ENCODE measurements around the gene PIBF1. TPM values are rescaled to one million over a fixed set of nuclear protein-coding genes. Genes with fewer than 3 reads are reported as not detected.
A peak's percentile ranks its signal among the peaks of the same experiment; 100 is the strongest.

The PIBF1 gene
- total and polyA plus RNA-seq, 11 donors, result 7.6 to 24.1 (median 12.8) TPM

DNA sequence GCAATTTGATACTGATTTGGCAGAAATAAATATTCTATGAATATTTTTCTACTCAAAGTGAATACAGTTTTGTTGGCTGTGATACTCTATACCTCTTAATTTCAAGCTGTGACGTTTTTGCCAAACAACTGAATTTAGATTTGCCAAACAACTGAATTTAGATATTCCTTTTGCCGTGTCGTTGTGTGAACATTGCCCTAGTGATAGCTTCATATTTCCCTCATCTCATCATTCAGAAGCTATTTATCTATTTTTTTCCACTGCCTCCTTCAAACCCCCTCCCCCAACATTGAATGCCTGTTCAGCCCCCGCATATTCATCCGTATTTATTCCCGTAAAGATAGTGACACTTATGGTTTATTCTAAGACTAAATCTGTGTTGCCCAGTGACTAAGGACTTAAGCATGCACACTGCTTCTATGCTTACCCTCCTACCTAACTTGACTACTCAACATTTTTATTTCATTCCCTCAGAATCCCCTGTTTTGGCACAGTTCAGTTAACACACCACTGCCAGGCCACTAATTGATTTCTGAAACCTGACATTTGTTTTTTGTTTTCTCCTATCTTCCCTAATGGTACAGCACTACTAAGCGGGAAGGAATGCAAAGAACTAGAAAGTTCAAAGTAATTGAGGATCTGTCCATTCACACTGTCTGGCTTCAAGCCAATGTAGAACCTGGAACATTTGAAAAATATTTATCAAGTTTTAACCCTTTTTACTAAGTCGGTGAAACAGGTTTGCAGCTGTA lies 274.1 kb downstream of the PIBF1 start:
- no peak for TF ChIP-seq POLR2A (IDR thresholded peaks at IDR 0.05)
- TF ChIP-seq, protein P1, sequence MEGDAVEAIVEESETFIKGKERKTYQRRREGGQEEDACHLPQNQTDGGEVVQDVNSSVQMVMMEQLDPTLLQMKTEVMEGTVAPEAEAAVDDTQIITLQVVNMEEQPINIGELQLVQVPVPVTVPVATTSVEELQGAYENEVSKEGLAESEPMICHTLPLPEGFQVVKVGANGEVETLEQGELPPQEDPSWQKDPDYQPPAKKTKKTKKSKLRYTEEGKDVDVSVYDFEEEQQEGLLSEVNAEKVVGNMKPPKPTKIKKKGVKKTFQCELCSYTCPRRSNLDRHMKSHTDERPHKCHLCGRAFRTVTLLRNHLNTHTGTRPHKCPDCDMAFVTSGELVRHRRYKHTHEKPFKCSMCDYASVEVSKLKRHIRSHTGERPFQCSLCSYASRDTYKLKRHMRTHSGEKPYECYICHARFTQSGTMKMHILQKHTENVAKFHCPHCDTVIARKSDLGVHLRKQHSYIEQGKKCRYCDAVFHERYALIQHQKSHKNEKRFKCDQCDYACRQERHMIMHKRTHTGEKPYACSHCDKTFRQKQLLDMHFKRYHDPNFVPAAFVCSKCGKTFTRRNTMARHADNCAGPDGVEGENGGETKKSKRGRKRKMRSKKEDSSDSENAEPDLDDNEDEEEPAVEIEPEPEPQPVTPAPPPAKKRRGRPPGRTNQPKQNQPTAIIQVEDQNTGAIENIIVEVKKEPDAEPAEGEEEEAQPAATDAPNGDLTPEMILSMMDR (IDR thresholded peaks at IDR 0.05), result no peak
- Histone ChIP-seq H3K36me3 (no peaks in the 10 kb centered on the region), H3K27me3 (peaks cover 0 to 27% (median 12%) of the 10 kb centered on the region in 9 donors), H3K4me1 (peaks cover 0 to 21% (median 5%) of the 10 kb centered on the region in 12 donors), H3K27ac (no peak overlapping the region), H3K9me3 (no peaks in the 10 kb centered on the region), H3K4me3 (no peak overlapping the region)
- ATAC-seq (no peak), DNase-seq (no peak)
- intact Hi-C loops (cut with DNase I), result loop anchor here in 3 of 10 donors (5.0 to 10.0 kb wide), 2 partner anchors 649 to 651 kb away; no protein-coding TSS in a partner anchor
- 51 to 63% (median 56%) methylated on average over 8 of the region's 8 CpGs for WGBS, 4 donors

DNA sequence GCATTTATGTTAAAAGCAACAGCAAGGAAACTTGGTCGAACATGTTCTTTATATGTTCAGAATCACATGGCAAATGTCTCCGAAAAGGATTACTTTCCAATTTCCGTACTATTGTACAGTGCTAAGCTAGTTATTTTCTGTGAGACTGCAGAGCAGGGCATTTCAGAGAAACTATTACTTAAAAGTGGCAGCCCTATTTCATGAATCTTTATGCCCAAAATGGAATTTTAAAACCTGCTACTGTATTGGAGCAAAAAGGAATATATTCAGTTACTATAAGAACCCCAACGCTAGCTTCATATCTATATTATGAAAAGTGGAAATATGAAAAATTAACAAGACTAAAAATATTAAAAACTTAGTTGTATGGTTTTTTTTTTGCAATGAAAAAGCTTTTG lies 274.6 kb downstream of the PIBF1 start:
- H3K27me3 ChIP-seq, result peaks cover 0 to 27% (median 12%) of the 10 kb centered on the region in 9 donors
- H3K27ac ChIP-seq, result no peak overlapping the region
- intact Hi-C loops (cut with DNase I), result loop anchor here in 3 of 10 donors (5.0 to 10.0 kb wide), 2 partner anchors 648 to 651 kb away; no protein-coding TSS in a partner anchor
- TF ChIP-seq, protein P1 (IDR thresholded peaks at IDR 0.05), result no peak
- TF ChIP-seq POLR2A (IDR thresholded peaks at IDR 0.05), result no peak
- H3K4me3 ChIP-seq, result no peak overlapping the region
- H3K4me1 ChIP-seq, result peaks cover 0 to 22% (median 5%) of the 10 kb centered on the region in 12 donors
- no peak for DNase-seq
- 93 to 96% (median 94%) methylated on average over 4 of the region's 4 CpGs for WGBS, 4 donors
- ATAC-seq, result no peak
- no peaks in the 10 kb centered on the region for H3K9me3 ChIP-seq
- H3K36me3 ChIP-seq, result no peaks in the 10 kb centered on the region

DNA sequence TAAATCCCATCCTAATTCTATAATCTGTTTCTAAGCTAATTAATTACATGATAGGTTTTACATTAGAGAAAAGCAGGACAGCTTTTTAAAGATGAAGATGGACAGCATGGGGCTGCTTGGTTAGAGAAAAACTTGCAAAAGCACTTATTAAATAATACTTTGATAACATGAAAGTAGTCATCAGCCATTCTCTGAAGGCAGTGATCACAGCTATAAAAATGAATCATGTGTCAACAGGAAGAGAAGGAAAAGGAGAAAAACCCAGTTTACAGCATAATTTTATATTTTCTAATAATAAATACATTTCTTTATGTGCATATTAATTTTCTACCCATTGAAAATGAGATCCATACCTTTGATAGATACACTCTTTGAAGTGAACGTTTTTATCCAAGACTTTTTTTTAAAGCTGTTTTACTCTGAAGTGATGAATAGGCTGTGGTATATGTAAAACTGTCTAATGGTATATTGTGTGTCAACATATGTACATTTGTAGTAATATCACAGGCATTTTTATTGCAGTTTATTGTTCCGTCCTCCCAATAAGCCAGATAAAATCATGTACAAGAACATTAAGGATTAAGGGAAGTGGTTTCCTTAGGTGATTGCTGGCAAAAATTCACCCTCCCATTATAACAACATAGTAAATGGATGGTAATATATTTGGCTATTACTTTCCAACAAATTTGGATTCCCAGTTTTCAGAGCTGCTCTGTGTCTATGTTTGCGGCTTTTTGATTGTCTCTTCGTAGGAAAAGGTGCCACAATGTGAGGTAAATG lies 275.5 kb downstream of the PIBF1 start:
- ATAC-seq (no peak), DNase-seq (no peak)
- Histone ChIP-seq H3K27me3 (peaks cover 0 to 27% (median 12%) of the 10 kb centered on the region in 9 donors), H3K4me1 (peaks cover 0 to 22% (median 5%) of the 10 kb centered on the region in 12 donors), H3K36me3 (no peaks in the 10 kb centered on the region), H3K27ac (no peak overlapping the region), H3K9me3 (no peaks in the 10 kb centered on the region), H3K4me3 (no peak overlapping the region)
- intact Hi-C loops (cut with DNase I), result loop anchor here in 4 of 10 donors (2.0 to 10.0 kb wide), 3 partner anchors 647 to 651 kb away; no protein-coding TSS in a partner anchor
- 84 to 88% (median 87%) methylated on average over 4 of the region's 4 CpGs for WGBS, 4 donors
- TF ChIP-seq POLR2A (IDR thresholded peaks at IDR 0.05), result no peak
- TF ChIP-seq, protein P1 (IDR thresholded peaks at IDR 0.05), result no peak

DNA sequence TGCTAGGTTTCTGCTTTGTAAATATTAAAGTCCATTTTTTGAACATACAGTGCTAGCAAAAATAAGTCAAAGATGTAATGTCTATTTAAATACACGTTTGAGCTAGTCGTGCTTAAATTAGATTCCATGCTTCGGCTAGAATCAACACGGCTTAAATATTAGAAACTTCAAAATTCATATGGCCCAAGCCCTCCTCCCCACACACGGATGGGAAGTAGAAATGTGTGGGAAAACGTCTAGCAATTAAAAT lies 276.1 kb downstream of the PIBF1 start:
- Histone ChIP-seq H3K27me3 (peaks cover 0 to 27% (median 12%) of the 10 kb centered on the region in 9 donors), H3K4me1 (peaks cover 0 to 22% (median 5%) of the 10 kb centered on the region in 12 donors), H3K9me3 (no peaks in the 10 kb centered on the region), H3K27ac (peak overlapping the region in 1 of 12 donors; percentile 71), H3K4me3 (peak overlapping the region in 10 of 12 donors; percentile 64 to 89 (median 76)), H3K36me3 (no peaks in the 10 kb centered on the region)
- TF ChIP-seq, protein P1 (IDR thresholded peaks at IDR 0.05), result no peak
- TF ChIP-seq POLR2A (IDR thresholded peaks at IDR 0.05), result no peak
- WGBS, 4 donors, result 12 to 16% (median 15%) methylated on average over 6 of the region's 6 CpGs
- ATAC-seq (no peak), DNase-seq (no peak)
- intact Hi-C loops (cut with DNase I), result loop anchor here in 4 of 10 donors (2.0 to 10.0 kb wide), 3 partner anchors 647 to 651 kb away; no protein-coding TSS in a partner anchor

Measured in heart left ventricle (tissue), 16 donors.